HG03135 (cell line): ENCODE measurements around the gene COL9A3.
"Not testable (repeated sequence)": the region's sequence is repeated elsewhere in the genome, so short reads cannot be mapped to it uniquely, and the experiment has no call there.

ENCODE experiments used
- ATAC-seq: cut with Tn5 transposase; IDR thresholded peaks from one replicate; pipeline ENCODE4 v1.9.1; 2021; ENCODE audit warnings: mild to moderate bottlenecking, moderate library complexity; ENCODE audit not compliant: unreplicated experiment

Gene COL9A3

DNA sequence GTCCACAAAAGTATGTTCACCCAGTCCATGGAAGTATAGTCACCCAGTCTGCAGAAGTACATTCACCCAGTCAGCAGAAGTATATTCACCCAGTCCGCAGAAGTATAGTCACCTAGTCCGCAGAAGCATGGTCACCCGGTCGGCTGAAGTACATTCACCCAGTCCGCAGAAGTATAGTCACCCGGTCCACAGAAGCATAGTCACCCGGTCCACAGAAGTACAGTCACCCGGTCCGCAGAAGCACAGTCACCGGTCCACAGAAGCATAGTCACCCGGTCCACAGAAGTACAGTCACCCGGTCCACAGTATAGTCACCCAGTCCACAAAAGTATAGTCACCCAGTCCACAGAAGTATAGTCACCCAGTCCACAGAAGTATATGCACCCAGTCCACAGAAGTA is 36.0 kb downstream of the COL9A3 start:
- ATAC-seq = no peak

DNA sequence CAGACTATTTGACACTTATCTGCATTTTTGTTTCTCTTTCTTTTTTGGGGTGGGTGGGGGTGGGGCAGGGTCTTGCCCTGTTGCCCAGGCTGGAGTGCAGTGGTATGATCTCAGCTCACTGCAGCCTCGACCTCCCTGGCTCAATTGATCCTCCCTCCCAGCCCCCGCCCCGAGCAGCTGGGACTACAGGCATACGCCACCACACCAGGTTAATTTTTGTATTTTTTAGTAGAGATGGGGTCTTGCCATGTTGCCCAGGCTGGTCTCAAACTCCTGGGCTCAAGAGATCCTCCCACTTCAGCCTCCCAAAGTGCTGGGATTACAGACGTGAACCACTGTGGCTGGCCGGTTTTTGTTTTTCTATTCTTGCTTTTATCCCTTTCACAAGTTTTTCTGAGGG is 36.5 kb downstream of the COL9A3 start:
- not testable (repeated sequence) for ATAC-seq

DNA sequence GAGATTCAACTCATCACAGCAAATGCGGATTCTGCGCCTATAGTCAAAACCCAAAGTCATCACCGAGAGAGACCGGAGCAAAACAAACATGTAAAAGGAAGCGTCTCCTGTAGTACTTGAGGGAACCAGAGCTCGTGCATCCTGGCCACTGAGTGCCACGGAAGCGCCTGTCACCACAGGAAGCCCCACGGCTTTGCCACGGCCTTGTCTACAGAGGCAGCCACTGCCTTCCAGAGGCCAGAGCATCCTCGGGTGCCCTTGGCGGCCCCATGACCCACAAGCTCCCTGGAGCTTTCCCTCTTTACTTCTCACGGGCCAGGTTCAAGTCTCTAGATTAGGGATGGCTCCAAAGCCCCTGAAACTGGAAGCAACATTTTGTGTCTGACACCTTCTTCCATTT is 37.3 kb downstream of the COL9A3 start:
- ATAC-seq = no peak

DNA sequence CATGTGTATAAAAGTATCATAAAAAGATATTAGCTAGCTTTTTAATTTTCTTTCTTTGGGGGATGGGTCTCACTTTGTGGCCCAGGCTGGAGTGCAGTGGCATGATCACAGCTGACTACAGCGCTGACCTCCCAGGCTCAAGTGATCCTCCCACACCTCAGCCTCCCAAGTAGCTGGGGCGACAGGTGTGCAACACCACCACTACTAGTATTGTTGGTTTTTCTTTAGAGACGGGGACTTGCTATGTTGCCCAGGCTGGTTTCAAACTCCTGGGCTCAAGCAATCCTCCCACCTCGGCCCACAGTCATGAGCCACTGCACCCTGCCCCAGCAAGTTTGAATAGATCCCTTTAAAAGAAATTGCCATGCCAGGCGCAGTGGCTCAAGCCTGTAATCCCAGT is 38.3 kb downstream of the COL9A3 start:
- no peak for ATAC-seq

DNA sequence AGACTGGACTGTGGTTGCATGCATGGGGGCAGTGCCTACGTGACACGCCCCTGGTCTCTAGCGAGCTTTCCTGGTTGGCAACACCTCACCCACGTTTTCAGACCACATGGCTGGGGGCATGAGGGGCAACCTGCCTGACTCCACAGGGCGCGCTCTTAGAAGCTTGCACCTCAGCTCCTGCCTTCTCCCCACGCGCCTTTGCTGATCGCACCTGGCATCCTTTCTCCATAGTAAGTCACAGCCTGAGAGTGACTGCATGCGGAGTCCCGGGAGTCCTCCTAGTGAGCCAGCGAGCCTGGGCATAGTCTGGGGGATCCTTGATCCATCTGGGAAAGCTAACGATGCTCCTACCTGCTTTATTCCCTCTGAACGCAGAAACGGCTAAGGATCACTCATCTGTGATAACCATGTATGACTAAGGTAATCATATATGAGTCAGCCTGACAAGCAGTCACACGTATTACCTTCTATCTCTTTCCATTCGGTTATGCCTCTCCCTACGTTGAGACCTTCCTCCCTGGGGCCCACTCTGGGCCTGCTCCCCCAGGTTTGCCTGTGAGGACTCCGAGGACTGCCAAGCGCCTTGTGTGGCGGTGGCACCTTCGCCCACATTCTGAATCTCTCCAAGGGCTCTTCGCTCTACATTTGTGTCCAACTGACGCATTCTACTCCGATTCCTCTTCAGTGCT is 40.2 kb downstream of the COL9A3 start:
- no peak for ATAC-seq

DNA sequence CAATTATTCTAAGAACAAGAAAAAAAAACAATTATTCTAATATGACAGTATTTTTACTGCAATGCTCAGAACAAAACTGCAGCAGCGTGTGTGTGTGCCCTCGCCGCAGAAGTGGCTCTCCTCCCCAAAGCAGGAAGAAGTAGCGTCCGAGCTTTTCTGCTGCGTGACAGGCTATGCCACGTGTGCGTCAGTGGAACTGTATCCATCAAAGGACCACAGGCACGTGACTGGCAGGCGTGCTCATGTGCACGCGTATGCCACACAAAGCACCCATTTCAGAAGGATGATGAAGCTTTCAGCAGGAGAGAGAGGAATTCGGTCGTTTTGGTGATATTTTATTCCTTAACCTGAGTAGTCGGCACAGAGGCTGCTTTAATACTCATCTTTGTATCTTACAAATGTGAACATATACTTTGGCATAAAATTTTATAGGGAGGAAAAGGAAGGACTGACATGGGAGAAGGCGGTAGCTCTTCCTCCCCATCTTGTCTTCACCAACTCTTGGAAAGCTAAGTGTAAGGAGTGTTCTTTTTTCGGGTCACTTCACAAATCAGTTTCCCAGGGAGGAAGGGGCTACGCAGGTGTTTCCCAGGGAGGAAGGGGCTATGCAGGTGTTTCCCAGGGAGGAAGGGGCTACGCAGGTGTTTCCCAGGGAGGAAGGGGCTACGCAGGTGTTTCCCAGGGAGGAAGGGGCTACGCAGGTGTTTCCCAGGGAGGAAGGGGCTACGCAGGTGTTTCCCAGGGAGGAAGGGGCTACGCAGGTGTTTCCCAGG is 41.4 kb downstream of the COL9A3 start:
- ATAC-seq = no peak

DNA sequence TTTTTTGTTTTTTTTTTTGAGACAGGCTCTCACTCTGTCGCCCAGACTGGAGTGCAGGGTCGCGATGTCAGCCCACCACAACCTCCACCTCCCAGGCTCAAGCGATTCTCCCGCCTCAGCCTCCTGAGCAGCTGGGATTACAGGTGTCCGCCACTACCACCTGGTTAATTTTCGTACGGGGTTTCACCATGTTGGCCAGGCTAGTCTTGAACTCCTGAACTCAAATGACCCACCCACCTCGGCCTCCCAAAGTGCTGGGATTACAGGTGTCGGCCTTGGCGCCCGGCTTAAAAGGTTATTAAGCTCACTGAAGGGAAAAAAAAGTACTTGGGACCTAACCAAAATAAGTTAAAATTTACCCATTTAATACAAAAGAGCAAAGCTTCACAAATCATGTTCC is 42.9 kb downstream of the COL9A3 start:
- ATAC-seq = no peak

DNA sequence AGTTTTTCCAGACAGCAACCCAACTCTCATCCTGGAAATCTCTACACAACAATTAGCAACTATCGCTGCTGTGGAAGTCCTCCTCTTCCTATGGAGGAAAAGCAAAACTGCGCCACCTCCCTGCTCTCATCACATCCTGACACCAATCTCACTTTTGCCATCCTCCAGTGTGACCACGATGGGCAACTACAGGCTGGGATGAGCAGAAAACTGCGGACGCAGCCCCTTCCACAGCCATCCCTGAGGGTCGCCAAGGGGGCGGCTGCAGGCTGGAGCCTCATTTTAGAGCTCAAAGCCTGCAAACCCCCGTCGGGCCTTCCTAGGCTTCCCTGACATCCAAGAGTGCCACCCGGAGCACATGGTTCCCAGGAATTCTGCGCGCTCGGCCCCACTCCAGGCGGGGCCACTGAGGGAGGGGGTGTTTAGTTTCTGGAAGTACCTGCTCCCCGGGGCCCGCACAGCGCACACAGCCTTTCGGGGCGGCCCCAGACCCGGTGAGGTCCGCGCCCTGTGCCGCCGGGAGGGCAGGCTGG is 43.6 kb downstream of the COL9A3 start:
- no peak for ATAC-seq

DNA sequence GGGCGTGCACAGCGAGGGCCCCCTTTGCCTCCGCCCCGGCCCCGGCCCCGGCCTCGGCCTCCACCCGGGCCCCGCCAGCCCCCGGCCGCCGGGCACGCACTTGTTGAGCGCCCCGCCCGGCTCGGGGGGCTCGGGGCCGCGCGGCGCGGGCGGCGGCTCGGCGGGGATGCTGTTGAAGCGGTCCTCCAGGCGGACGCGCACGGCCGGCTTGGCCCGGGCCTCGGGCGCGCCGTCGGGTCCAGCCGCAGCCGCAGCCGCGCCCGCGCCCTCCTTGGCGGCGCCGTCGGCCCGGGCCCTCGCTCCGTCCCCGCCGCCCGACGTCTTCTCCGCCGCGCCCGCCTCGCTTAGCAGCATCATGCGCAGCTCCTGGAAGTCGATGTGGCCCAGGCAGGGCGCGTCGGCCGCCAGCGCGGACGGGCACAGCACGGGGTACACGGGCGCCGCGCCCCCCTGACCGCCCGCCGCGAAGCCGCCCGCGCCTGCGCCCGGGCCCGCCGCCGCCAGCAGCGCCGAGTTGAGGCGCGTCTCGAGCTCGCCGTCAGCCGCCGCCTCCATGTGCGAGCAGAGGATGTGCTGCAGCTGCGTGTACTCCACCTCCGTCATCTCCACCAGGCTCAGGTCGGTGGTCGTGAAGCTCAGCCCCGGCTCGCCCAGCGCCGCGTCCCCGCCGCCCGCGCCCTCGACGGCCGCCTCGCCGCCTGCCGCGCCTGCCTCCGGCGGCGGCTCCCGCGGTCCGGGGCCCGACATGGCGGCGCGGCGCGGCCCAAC is 44.3 kb downstream of the COL9A3 start:
- peak; percentile 33 for ATAC-seq

DNA sequence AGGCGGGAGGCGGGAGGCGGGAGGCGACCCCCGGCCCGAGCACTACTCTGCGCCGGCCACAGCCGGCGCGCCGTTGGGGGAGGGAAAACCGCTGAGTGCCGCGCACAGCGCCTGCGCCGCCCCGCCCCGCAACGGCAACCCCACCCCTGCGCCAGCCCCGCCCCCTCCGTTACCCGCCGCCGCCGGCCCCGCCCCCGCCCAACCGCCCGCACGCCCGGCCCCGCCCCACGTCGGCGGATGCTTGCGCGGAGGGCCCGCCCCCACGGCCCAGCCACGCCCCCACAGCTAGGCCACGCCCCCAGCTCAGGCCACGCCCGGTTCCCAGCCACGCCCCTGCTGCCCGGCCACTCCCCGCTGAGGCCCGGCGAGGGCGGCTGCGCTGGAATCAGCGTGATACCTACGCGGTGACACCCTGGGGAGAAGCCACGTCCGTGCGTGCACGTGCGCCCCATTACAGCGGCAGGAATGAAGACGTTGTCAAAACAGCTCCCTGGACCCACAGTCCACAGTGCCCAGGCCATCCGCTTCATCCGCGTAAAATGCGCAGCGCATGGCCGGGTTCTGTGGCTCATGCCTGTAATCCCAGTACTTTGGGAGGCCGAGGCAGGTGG is 45.0 kb downstream of the COL9A3 start, which contains the start of gene TCFL5:
TSS of gene TCFL5 (minus strand) at position 97 of the 611 bp plus-strand sequence. CDS start 152 bp downstream, outside the sequence.
- peak; percentile 54 for ATAC-seq

DNA sequence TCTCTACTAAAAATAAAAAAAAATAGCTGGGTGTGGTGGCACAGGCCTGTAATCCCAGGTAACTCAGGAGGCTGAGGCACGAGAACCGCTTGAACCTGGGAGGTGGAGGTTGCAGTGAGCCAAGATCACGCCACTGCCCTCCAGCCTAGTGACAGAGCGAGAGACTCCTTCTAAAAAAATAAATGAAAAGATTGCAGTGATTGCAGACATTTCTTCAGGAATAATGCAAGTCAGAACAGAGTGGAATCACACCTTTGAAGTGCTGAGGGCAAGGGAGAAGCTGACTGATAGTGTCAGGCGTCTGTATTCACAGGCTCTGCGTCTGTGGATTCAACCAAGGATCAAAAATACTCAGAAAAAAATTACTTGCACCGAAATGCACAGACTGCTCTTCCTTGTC is 47.4 kb downstream of the COL9A3 start:
- ATAC-seq = no peak

DNA sequence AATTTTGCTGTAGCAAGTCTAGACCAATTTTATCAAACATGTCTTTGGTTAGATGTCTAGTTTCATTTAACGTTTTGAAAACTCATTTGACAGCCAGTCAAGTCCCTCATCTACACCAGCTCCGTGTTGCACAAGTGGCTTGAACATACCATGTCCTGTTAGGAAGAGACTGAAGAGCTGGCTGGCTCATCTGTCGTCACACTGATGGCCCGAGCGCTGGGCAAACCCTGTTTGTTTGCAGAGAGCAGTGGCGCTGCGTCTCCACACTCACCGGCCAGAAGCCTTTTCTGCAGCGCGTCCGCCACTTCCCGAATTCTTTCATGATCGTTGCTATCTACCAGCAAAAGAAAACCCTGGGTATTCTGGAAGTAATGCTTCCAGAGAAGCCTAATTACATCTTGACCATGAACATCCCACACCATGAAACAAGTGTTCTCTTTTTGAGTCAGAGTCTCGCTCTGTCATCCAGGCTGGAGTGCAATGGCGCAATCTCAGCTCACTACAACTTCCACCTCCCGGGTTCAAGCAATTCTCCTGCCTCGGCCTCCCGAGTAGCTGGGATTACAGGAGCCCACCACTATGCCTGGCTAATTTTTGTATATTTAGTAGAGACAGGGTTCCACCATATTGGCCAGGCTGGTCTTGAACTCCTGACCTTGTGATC is 55.5 kb downstream of the COL9A3 start:
- no peak for ATAC-seq

DNA sequence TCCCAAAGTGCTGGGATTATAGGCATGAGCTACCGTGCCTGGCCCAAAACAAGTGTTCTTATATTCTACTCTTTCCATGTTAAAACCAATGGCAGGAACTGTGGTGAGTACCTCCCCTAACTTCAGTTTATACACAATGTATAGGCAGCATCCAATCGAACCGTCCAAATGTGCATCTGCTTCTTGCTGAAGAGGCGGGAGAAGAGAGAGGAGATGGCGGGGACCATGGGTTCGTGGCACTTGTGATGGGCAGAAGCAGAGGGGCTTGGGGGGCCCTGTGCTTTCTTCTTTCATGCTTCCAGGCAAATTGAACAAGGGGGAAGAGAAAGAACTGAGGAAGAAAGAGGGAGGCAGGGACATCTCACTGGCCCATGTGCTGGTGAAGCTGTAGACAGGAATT is 56.0 kb downstream of the COL9A3 start:
- no peak for ATAC-seq

DNA sequence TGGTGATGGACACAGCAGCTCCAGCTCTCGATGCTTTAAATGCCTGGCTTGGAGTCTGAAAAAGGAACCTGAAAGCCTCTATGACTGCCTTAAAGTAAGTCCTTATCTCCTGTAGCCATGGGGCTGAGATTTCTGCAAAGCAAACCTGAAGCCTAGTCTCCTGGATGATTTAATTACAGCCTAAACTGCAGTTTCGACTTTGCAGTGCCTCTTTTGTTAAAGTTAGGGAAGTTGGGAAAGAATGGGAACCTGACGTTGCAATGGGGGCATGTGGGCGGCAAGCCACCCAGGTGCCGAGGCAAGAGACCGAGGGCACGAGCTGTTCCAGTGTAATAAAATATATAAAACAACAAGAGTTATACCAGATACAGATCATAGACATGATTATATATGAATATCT is 56.4 kb downstream of the COL9A3 start:
- ATAC-seq = no peak

DNA sequence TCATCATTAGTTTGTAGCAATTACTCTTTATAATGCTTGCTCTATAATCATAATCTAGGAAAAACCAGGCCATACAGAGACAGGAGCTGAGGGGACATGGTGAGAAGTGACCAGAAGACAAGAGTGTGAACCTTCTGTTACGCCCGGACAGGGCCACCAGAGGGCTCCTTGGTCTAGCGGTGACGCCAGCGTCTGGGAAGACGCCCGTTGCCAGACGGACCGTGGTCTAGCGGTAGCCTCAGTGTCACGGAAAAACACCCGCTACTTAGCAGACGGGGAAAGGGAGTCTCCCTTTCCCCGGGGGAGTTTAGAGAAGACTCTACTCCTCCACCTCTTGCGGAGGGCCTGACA is 56.8 kb downstream of the COL9A3 start:
- ATAC-seq = not testable (repeated sequence)

DNA sequence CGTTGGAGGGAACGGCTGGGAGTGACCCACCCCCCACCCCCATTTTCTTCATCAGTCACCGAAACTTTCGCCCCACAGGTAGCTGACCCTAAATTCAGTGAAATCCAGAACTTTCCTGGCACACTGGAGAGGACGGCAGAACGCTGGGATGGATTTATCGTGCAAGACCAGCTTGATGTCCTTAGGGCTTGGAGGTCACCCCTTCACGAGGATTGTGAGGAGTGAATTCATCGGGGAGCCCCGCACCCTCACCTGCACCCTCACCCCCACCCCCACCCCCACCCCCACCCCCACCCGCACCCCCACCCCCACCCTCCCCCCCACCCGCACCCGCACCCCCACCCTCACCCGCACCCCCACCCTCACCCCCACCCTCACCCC is 58.1 kb downstream of the COL9A3 start:
- ATAC-seq = no peak

DNA sequence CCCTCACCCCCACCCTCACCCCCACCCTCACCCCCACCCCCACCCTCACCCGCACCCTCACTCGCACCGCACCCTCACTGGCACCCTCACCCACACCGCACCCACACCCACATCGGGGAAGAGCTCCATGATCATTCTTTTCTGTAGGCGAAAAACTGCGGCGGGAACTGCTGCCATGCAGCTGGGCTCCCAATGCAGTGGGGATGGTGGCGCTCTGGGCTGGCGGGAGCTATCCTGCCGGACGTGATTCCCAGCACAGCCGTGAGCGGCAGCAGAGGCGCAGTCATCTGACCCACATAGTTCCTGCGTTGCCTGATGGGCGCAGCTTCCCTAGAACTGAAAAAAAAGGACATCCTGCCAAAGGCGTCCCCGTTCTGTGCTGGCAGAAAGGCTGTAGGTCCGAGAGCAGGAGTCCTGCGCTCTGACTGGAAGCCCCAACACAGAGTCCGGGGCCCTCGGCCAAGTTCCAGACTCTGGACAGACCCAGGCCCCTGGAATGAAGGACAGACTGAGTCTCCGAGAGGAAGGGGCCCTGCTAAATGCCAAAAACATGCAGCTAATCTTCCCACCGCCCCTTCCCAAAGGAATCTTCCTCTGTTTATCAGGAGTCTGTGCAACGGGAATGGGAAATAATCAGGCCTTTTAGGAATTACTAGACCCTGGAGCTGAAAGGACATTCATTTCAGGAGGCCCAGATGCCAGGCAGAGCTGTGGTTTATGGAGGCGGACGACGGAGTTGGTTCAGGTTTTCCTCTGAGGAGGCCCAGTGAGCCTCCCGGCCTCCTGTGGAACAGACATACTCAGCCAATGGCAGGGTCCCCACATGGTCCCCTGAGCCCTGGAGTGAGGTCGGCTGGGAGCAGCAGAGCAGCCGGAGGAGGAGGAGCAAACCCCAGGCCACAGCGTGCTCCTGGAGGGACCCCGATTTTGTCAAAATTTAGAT is 58.8 kb downstream of the COL9A3 start:
- no peak for ATAC-seq

DNA sequence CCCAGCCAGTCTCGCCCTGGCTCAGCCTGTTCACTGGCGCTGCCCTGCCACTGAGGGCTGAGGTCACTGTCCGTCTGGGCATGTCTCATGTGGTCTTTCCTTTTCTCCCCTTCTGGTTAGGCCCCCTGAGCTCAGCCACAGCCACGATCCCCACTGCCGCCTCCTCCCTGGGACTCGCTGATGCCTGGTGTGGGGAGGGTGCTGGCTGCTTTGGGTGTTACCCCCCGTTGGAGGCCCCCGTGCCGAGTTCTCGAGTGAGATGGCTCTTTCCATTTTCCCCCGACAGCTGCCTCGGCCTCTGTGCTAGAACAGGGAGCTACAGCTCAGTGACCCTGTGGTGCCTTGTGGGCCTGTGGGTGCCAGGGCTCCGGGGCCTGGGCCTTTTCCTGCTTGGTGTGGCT is 59.7 kb downstream of the COL9A3 start:
- ATAC-seq = no peak
